ENCODE results near the gene TPRN.
"Not testable (repeated sequence)": the region's sequence is repeated elsewhere in the genome, so short reads cannot be mapped to it uniquely, and the experiment has no call there.

The TPRN gene, protein sequence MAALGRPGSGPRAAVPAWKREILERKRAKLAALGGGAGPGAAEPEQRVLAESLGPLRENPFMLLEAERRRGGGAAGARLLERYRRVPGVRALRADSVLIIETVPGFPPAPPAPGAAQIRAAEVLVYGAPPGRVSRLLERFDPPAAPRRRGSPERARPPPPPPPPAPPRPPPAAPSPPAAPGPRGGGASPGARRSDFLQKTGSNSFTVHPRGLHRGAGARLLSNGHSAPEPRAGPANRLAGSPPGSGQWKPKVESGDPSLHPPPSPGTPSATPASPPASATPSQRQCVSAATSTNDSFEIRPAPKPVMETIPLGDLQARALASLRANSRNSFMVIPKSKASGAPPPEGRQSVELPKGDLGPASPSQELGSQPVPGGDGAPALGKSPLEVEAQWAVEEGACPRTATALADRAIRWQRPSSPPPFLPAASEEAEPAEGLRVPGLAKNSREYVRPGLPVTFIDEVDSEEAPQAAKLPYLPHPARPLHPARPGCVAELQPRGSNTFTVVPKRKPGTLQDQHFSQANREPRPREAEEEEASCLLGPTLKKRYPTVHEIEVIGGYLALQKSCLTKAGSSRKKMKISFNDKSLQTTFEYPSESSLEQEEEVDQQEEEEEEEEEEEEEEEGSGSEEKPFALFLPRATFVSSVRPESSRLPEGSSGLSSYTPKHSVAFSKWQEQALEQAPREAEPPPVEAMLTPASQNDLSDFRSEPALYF

DNA sequence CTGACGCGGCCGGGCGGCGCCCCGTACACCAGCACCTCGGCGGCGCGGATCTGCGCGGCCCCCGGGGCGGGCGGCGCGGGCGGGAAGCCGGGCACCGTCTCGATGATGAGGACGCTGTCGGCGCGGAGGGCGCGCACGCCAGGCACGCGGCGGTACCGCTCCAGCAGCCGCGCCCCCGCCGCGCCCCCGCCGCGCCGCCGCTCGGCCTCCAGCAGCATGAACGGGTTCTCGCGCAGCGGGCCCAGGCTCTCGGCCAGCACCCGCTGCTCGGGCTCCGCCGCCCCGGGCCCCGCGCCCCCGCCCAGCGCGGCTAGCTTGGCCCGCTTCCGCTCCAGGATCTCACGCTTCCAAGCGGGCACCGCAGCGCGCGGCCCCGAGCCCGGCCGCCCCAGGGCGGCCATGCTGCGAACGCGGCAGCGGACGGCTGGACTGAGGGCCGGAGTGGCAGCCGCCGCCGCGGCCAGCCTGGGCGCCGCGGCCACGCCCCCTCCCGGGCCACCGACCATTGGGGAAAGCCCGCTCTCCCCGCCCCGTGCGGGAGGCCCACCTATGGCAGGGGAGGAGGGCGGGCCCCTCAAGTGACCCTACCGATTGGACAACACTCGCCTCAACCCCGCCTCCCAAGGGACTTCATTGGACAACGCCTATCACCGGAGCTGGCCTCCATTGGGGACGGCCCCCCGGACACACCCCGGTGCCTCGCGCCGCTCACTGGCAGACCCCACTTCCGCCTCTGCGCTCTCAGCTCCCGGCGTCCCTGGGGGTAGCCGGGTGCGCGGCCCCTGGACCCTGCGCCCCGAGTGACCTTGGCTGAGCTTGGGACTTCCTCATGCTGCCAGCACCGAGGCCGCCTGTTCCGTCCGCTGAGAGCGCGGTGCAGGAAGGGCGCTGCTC is at the start of gene TPRN:
TSS of gene TPRN (minus strand) at position 431 of the 894 bp plus-strand sequence. CDS start at position 401, 30 bp downstream.
- DNase-seq (ENCODE audit: low read depth in 2 of 2, low spot score in 1 of 2) = peak; percentile 95 to 98

DNA sequence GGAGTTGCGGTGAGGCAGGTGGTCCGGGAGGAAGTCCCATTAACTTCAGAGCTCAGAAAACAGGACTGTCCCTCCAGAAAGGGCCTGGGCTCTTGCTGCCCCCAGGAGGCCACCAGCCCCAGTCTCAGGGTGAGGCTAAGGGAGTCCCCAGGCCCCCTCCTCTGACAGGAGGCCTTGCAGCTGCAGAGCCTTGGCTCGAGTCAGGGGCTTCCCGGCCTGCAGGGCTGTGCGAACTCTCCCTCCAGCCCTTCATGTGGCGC is 47.3 kb upstream of the TPRN start:
- DNase-seq (ENCODE audit: low read depth in 2 of 2, low spot score in 1 of 2) = no peak

DNA sequence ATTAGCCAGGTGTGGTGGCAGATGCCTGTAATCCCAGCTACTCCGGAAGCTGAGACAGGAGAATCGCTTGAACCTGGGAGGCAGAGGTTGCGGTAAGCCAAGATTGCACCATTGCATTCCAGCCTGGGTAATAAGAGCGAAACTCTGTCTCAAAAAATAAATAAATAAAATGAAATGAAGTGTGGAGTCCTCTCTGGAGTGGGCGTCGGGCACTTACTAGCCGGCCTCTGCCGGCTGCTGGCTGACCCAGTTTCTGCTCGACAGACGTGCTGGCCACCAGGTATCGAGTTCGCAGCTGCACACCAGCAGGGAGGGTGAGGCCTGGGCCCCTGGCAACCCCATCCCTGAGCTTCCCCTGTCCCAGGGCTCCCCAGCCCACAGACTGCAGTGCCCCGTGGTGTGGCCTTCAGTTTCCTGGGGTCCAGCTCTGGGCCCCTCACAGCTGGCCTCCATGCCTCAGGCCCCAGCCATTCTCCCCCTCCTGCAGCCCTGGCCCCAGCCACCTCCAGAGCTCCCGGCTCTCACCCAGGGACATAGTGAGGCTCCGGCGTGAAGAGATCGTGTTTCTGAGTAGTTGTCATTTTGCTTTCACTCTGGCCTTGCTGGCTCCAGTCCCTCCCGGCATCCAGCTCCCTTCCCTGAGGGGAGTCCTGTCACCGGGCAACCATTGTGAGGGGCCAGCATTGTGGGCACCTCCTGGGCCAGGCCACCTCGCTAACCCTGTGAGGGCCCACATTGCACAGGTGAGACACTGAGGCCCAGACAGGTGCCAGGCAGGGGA is 46.8 kb upstream of the TPRN start:
- no peak for DNase-seq (ENCODE audit: low read depth in 2 of 2, low spot score in 1 of 2)

DNA sequence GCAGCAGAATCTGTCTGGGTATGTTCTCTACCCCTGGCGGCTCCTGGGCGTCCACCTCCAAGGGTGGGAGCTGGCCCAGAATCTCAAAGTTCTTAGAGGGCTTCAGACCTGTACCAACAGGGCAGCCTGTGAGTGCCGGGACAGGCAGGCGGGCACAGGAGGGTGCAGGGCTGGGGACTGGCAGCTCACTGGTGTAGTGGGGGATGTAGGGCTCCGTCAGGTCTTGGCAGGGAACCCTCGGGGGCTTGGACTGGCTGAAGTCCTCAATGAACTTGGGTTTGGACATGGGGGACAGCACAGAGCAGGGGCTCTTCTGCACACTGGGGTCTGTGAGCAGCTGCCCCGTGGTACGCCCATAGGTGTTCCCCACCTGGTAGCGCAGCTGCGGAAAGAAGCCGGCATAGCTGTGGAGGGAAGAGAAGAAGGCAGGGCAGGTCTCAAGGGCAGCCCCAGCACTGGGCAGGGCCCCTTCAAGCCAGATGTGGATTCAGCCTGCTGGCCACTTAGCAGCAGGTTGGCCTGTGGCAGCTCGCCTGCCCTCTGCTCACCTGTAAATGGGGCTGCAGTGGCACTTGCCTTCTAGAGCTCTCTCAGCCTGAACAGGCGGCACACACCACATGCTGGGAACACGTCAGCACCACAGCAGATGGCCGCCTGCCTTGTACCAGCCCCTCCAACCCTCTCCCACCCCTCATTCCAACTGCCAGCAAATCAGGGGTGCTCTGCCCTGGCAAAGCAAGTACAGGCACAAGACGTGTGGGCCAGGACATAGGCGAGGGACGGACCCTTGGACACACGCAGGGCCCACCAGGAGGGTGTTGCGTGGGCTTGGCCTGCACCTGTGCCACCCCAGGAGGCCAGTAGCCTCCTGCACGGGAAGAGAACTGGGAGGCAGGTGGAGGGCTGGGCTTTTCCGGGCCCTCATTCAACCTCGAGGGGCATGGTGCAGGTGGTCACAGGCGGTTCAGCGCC is 45.2 kb upstream of the TPRN start:
- no peak for DNase-seq (ENCODE audit: low read depth in 2 of 2, low spot score in 1 of 2)

DNA sequence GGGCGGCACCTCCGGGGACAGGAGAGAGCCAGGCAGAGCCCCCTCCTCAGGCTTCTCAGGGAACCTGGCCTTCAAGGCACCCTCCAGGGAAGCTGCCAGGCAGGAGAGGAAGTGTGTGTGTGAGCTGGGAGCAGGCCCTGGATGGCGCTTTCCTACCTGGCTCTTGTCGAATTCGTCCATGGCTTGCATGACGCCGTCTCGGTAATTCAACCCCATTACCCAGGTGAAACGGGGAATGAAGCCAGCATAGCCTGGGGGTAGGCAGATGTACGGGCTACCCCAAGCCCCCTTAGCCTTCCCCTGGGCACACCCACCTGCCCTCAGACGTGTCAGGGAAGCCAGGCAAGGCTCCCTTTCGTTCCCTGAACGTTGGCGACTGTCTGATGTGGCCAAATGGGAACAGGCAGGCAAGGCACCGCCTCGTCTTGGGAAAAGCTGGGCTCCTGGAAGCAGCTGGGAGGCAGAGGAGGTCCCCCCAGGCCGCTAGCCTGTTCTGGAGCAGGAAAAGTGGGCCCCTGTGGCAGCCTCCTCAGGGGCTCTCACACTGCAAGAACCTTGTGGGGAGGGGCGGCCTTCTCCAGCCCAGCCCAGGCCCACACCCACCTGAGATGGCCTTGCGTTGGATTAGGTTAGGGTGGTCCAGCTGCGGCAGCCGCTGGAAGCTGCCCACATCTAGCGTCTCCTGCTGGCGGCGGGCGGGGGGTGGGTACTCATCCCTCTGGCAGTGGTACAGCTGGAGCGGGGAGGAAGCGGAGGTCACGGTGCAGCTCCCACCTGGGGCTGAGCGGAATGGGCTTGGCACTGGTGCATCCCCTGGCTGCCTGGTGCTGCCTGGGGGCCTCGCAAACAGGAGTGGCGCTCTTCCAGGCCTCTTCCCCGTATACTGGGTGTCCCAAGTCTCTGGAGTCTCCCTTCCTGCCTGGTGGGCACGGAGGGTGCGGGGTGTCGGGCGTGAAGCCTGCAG is 44.2 kb upstream of the TPRN start:
- no peak for DNase-seq (ENCODE audit: low read depth in 2 of 2, low spot score in 1 of 2)

DNA sequence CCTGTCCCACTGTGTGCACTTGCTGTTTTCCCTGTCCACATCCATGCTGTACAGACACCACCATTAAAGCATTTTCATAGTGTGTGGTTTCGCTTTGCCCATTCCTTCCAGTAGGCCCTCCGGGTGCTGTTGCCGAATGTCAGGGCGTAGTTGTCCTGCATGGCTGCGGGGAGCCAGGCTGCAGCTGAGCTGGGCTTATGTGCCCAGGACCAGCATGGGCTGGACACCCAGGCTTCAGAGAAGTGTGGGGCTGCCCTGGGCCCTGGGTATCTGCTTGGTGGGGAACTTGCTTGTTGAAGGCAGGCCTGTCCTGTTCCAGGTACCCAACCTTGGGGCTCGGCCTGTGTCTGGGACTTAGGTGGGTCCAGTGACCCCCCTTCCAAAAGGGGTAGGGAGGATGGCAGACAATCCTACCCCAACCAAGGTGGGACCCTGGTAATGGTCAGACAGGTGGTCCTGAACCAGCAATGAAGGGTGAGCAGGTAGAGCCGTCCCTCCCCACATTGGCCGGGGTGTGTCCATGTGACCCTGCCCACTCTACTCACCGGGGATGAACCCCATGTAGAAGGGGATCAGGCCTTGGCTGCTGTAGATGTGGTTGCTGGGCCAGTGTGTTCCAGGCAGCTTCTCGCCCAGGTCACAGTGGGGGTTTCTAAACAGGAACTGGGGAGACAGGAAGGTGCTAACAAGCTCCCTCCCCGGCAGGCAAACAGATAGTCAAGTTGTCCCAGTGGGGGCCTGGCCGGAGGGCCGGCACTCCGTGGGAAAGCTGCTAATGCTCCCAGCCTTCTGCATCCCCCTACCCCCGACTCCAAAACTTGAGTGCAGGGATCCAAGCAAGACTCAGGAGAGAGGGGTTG is 43.3 kb upstream of the TPRN start:
- no peak for DNase-seq (ENCODE audit: low read depth in 2 of 2, low spot score in 1 of 2)

DNA sequence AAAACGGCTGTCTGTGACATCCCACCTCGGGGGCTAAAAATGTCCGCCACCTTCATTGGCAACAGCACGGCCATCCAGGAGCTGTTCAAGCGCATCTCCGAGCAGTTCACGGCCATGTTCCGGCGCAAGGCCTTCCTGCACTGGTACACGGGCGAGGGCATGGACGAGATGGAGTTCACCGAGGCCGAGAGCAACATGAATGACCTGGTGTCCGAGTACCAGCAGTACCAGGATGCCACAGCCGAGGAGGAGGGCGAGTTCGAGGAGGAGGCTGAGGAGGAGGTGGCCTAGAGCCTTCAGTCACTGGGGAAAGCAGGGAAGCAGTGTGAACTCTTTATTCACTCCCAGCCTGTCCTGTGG is 42.7 kb upstream of the TPRN start:
- not testable (repeated sequence) for DNase-seq (ENCODE audit: low read depth in 2 of 2, low spot score in 1 of 2)

DNA sequence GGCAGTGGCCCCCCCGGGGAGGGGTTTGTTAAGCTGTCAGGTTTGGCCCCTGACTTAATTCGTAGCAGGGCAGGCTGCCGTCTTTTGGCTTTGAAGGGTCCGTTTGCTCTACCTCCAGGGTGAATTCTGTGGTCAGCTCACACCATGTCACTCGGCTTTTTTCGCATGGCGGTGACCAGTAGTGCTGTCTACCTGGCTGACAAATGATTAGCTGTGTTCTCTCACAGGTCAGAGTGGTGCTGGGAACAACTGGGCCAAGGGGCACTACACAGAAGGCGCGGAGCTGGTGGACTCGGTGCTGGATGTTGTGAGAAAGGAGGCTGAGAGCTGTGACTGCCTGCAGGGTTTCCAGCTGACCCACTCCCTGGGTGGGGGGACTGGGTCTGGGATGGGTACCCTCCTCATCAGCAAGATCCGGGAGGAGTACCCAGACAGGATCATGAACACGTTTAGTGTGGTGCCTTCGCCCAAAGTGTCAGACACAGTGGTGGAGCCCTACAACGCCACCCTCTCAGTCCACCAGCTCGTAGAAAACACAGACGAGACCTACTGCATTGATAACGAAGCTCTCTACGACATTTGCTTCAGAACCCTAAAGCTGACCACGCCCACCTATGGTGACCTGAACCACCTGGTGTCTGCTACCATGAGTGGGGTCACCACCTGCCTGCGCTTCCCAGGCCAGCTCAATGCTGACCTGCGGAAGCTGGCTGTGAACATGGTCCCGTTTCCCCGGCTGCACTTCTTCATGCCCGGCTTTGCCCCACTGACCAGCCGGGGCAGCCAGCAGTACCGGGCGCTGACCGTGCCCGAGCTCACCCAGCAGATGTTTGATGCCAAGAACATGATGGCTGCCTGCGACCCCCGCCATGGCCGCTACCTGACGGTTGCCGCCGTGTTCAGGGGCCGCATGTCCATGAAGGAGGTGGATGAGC is 42.0 kb upstream of the TPRN start:
- DNase-seq (ENCODE audit: low read depth in 2 of 2, low spot score in 1 of 2) = no peak

DNA sequence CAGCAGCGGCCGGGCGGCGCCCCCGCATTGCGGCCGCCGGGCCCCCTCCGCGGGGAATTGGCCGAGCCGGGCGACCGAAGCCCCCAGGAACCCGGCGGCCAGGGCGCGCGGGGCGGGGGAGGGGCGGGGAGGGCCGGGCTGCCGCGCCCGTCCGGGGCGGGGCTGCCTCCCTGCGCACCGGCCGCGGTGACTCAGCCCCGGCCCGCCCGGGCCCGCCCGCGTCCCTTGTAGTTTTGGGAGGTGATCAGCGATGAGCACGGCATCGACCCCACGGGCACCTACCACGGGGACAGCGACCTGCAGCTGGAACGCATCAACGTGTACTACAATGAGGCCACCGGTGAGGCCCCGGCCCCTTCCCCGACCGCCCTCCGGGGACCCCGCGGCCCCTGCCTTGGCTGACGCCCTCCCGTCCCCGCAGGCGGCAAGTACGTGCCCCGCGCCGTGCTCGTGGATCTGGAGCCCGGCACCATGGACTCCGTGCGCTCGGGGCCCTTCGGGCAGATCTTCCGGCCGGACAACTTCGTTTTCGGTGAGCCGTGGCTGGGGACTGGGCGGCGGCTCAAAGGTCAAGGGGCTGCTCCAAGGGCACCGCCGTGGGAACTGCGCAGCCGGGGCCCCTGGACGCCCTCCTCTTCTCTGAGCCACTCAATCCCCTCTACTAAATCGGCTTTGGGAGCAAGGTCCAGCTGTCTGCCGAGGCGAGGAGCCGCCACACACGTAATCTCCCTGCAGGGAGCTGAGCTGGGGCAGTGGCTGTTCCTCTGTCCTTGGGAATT is 41.1 kb upstream of the TPRN start:
- DNase-seq (ENCODE audit: low read depth in 2 of 2, low spot score in 1 of 2) = peak; percentile 41 to 66

DNA sequence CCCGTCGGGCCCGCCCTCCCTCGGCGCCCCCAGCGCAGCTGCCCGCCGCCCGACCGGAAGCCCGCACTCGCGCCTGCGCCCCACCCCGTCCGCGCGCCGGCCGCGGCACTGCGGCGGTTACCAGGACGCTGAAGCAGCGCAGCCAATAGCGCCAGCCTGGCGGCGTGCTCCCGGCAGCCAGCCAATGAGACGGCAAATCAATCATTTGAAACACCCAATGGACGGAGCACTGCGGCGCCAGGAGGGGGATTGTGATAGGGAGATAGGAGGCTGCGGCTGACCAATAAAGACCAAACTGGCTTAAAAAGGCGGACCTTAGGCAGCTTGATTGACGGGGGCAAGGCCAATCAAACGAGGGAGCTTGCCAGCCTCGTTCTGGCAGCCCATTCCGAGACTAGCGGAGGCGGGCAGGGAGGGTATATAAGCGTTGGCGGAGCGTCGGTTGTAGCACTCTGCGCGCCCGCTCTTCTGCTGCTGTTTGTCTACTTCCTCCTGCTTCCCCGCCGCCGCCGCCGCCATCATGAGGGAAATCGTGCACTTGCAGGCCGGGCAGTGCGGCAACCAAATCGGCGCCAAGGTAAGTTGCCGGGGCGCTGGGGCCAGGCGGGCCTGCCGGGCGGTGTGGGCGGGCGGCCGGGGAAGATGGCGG is 40.4 kb upstream of the TPRN start, which contains the start of gene TUBB4B:
TSS of gene TUBB4B (plus strand) at position 447 of the 649 bp plus-strand sequence. CDS start at position 521, 74 bp downstream.
- DNase-seq (ENCODE audit: low read depth in 2 of 2, low spot score in 1 of 2) = peak; percentile 94 to 96

DNA sequence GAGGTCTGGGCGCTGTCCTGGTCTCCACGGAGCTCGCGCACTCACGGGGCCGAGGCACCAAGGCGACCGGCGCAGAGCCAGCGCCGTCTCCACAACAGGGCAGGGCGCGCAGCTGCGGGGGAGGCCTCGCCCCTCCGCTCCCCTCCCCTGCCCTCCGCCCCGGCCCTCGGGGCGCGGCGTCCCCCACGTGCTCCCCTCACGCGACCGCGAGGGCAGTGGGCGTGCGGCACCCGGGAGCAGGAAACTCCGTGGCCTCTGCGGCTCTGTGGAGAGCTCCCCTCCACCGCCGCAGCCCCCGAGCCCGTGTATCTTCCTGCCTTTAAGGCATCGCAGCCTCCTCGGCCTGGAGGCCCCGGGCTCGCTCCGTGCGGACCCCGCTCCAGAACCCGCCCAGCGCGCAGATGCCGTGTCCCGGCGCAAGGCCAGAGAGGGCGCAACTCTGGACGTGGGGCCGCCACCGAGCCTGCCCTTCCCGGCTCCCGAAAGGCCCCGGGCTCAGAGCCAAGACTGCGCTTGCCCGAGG is 39.8 kb upstream of the TPRN start:
- peak; percentile 46 to 58 for DNase-seq (ENCODE audit: low read depth in 2 of 2, low spot score in 1 of 2)

DNA sequence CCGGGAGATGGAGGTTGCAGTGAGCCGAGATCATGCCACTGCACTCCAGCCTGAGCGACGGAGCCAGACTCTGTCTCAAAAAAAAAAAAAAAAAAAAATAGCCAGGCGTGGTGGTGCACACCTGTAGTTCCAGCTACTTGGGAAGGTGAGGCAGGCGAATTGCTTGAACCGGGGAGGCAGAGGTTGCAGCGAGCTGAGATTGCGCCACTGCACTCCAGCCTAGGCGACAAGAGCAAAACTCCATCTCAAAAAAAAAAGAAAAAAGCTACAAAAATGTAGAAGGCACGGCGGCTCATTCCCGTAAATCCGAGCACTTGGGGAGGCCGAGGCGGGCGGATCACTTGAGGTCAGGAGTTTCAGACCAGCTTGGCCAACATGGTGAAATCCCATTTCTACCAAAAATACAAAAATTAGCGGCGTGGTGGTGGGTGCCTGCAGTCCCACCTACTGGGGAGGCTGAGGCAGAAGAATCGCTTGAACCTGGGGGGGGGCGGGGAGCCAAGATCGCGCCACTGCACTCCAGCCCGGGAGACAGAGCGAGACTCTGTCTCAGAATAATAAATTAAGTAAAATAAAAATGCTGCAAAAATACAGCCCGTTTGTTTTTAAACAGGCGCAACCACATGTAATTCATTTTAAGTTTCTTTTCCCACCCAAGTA is 39.1 kb upstream of the TPRN start:
- not testable (repeated sequence) for DNase-seq (ENCODE audit: low read depth in 2 of 2, low spot score in 1 of 2)

DNA sequence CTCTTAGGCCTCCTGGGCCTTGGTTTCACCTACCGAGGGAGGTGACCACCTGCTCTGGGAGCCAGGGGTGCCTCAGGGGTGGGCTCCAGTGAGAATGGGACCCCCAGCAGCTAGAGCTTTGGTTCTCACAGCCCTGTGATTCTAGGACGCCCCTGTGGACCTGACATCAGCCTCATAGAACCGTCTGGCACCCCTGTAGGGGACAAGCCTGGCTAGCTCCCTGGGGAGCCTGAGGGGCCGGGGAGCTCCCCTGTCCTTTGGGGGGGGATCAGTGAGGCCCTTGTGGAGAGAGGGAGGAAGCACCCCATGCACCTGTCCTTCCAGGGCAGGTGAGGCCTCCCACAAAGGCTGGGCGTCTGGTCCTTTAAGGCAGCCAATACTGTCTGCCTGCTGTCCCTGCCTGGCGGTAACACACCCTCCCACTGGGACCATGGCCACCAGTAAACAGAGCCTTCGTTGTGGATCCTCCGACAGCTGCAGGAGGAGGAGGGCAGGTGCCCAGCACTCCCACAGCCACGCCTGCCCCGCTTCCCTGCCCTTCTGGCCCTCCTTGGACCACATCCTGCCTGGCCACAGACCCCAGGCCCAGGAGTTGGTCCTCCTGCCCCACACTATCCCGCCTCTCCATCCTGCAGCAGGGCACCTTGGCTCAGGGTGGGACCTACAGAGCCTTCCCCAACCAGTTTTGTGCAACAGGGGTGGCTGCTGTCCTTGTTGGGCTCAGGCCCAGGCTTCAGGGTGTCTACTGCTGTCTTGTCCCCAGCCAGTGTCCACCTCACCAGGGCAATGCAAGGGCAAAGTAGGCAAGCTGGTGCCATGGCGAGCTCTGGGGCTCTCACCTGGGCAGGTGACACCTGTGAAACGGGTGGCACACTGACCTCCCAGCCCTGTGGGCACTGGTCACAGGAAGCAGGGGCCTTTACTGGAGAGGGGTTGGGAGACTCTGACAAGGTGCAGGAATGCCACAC is 37.5 kb upstream of the TPRN start:
- no peak for DNase-seq (ENCODE audit: low read depth in 2 of 2, low spot score in 1 of 2)
